Body of pancreas (tissue), 4 donors: ENCODE data around the gene KCNQ1OT1.

Experiments
- CTCF ChIP-seq, 7 experiments: fragments of 450-650 bp in 4 of 7; fragments of 200-600 bp in 3 of 7; sonication (generic) in 3 of 7; IDR thresholded peaks; one replicate each; pipeline ENCODE4 v1.5.1; 2016 to 2019; ENCODE audit warnings: antibody characterized with exemption in 7 of 7
- POLR2A ChIP-seq, 3 donors: fragments of 450-650 bp; IDR thresholded peaks; one replicate each; pipeline ENCODE4 v1.6.1; 2016; ENCODE audit warnings: antibody characterized with exemption in 3 of 3, mild to moderate bottlenecking in 2 of 3

- TF ChIP-seq CTCF (IDR thresholded peaks at IDR 0.05), result no peak
- TF ChIP-seq POLR2A (IDR thresholded peaks at IDR 0.05), result no peak
These were observed 118.5 kb downstream of the KCNQ1OT1 start for GRCh38 chr11:2581151-2581930.
